Keratinocyte (primary cell): ENCODE measurements around the gene APLP2.

Experiments used
- EZH2 ChIP-seq: IDR thresholded peaks from one replicate; pipeline ENCODE4 v1.6.1; 2012; ENCODE audit warnings: inconsistent platforms, mild to moderate bottlenecking, low read length, moderate library complexity
- TF ChIP-seq, protein P1 (sequence below), 3 experiments: IDR thresholded peaks in 1 of 3; conservative IDR thresholded peaks in 1 of 3; optimal IDR thresholded peaks in 1 of 3; 2 replicates in 2 of 3; 3 replicates in 1 of 3; pipeline versions ENCODE3 to v1.5.1; 2011; ENCODE audit warnings: low read length in 3 of 3, mild to moderate bottlenecking in 3 of 3, moderate library complexity in 2 of 3, control low read depth in 1 of 3, inconsistent platforms in 1 of 3; ENCODE audit not compliant: insufficient read depth in 2 of 3; ENCODE audit errors: extremely low read depth in 1 of 3

DNA sequence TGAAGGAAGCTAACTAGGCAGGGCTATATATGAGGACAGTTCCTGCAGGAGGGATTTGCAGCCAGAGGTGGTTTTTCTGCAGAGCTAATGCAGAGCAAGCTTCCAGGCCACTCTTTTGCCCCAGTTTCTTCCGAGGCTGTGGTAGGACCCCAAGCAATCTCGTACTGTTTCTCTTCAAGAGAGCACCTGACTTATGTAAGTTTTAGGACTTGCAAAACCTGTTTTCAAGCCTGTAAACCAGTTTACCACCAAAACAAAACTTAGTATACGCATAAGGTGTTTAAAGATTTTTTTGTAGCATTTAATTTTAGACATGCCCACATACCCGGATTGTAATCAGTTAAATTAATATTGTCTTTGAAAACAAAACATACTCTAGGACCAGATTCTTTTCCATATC is 7.7 kb upstream of the APLP2 start:
- TF ChIP-seq, protein P1, sequence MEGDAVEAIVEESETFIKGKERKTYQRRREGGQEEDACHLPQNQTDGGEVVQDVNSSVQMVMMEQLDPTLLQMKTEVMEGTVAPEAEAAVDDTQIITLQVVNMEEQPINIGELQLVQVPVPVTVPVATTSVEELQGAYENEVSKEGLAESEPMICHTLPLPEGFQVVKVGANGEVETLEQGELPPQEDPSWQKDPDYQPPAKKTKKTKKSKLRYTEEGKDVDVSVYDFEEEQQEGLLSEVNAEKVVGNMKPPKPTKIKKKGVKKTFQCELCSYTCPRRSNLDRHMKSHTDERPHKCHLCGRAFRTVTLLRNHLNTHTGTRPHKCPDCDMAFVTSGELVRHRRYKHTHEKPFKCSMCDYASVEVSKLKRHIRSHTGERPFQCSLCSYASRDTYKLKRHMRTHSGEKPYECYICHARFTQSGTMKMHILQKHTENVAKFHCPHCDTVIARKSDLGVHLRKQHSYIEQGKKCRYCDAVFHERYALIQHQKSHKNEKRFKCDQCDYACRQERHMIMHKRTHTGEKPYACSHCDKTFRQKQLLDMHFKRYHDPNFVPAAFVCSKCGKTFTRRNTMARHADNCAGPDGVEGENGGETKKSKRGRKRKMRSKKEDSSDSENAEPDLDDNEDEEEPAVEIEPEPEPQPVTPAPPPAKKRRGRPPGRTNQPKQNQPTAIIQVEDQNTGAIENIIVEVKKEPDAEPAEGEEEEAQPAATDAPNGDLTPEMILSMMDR (optimal IDR thresholded peaks at IDR 0.05 in 1 of 3, IDR thresholded peaks at IDR 0.05 in 1 of 3, conservative IDR thresholded peaks at IDR 0.05 in 1 of 3; ENCODE audit: extremely low read depth in 1 of 3, insufficient read depth in 2 of 3, low read length in 3 of 3) = no peak
- TF ChIP-seq EZH2 = no peak
